ENCODE data around the gene SLC12A5. TPM values are rescaled to one million over a fixed set of nuclear protein-coding genes. Genes with fewer than 3 reads are reported as not detected.

Gene SLC12A5
- total RNA-seq, 4 donors from 2014 or later = 0.99 to 1.2 TPM; not detected in 2

DNA sequence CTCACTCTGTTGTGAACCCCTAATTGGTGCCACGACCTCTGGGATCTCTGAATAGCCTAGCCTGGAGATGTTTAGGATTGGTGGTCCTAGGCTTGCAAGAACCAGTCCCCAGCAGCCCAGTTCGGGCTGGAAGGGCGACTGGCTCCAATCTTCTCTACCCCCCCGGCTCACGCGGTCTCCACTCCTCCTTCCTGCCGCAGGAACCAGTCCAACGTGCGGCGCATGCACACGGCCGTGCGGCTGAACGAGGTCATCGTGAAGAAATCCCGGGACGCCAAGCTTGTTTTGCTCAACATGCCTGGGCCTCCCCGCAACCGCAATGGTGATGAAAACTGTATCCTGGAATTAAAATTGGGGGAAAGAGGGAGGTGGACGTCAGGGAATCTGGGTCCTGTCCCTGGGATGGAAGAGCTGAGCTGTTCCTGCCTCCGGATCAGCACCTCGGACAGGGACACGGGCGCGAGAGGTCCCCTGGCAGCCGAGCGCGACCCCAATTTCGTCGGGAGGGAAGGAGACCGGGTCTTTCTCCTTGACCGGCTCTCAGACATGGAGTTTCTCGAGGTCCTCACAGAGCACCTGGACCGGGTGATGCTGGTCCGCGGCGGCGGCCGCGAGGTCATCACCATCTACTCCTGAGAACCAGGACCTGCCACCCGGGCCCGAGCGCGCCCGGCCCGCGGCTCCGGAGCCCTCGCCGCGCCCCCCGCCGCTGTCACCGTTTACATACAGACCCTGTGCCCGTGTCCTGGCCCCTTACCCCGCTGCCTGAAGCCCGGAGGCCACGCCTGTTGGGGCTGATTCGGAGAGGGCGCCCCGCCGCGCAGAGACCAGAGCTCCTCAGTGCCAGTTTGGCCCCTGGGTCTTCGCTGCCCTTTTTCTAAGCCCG, 28.2 kb downstream of the SLC12A5 start:
- no peaks in the 10 kb centered on the region for H3K9me3 ChIP-seq
- 16% methylated on average over 25 of the region's 65 CpGs for WGBS
- H3K27me3 ChIP-seq = peaks cover 0 to 58% (median 24%) of the 10 kb centered on the region in 4 donors
- DNase-seq (ENCODE audit: extremely low spot score) = peak; percentile 90
- peaks cover 18 to 25% (median 20%) of the 10 kb centered on the region in 4 donors for H3K36me3 ChIP-seq
- no peak overlapping the region for H3K27ac ChIP-seq (replicated peaks in 1 of 4)
- H3K4me3 ChIP-seq = peak overlapping the region; percentile 28 to 44 (median 37)
- intact Hi-C loops (cut with DNase I) = no loop called here
- peaks cover 28 to 40% (median 36%) of the 10 kb centered on the region in 4 donors for H3K4me1 ChIP-seq
- TF ChIP-seq, protein P1, sequence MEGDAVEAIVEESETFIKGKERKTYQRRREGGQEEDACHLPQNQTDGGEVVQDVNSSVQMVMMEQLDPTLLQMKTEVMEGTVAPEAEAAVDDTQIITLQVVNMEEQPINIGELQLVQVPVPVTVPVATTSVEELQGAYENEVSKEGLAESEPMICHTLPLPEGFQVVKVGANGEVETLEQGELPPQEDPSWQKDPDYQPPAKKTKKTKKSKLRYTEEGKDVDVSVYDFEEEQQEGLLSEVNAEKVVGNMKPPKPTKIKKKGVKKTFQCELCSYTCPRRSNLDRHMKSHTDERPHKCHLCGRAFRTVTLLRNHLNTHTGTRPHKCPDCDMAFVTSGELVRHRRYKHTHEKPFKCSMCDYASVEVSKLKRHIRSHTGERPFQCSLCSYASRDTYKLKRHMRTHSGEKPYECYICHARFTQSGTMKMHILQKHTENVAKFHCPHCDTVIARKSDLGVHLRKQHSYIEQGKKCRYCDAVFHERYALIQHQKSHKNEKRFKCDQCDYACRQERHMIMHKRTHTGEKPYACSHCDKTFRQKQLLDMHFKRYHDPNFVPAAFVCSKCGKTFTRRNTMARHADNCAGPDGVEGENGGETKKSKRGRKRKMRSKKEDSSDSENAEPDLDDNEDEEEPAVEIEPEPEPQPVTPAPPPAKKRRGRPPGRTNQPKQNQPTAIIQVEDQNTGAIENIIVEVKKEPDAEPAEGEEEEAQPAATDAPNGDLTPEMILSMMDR (IDR thresholded peaks at IDR 0.05) = no peak
- TF ChIP-seq POLR2AphosphoS5 (IDR thresholded peaks at IDR 0.05) (no peak), POLR2A (IDR thresholded peaks at IDR 0.05; ENCODE audit: low read depth) (no peak), EP300 (IDR thresholded peaks at IDR 0.05) (no peak)

DNA sequence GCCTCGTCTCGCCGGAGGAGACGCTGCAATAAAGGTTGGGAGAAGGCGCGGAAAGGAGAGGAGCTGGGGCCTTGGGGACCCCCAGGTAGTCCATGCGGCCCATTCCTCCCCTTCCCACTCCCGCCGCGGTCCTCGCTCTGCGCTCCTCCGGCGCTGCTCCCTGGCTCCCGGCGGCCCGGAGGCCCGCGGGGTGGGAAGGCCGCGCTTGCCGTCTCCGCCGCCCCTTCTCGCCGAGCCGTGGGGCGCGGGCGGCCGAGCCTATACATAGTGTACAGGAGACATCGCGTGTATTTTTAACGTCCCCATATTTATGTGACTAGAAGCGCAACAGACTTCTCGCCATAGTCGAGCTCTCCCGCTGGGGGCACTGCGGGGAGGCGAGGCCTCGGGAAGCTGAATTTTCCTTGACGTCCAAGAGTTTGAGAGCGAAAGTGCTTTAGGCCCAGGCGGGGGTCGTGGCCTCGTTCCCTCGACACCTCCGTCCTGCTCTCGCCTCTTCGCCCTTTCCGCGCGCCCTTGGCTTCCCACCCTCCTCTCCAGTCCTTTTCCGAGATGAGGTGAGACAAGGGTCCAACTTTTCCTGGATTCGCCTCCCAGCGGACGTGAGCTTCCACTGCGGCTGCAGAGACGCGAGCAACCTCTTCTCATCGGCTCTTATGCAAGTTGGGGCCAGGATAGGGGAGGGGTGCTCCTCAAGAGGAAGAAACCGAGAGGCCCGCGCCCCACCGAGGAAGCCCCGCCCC, 29.0 kb downstream of the SLC12A5 start:
- TF ChIP-seq EP300 (IDR thresholded peaks at IDR 0.05) = no peak
- TF ChIP-seq, protein P1 (IDR thresholded peaks at IDR 0.05) = peak in 1 of 3 experiments; percentile 25
- Histone ChIP-seq H3K27me3 (peaks cover 0 to 55% (median 24%) of the 10 kb centered on the region in 4 donors), H3K27ac (replicated peaks in 1 of 4) (no peak overlapping the region), H3K36me3 (peaks cover 26 to 34% (median 28%) of the 10 kb centered on the region in 4 donors), H3K4me1 (peaks cover 28 to 40% (median 36%) of the 10 kb centered on the region in 4 donors), H3K9me3 (no peaks in the 10 kb centered on the region), H3K4me3 (peak overlapping the region; percentile 28 to 44 (median 37))
- WGBS = 11% methylated on average over 26 of the region's 66 CpGs
- intact Hi-C loops (cut with DNase I) = no loop called here
- DNase-seq (ENCODE audit: extremely low spot score) = peak; percentile 91

DNA sequence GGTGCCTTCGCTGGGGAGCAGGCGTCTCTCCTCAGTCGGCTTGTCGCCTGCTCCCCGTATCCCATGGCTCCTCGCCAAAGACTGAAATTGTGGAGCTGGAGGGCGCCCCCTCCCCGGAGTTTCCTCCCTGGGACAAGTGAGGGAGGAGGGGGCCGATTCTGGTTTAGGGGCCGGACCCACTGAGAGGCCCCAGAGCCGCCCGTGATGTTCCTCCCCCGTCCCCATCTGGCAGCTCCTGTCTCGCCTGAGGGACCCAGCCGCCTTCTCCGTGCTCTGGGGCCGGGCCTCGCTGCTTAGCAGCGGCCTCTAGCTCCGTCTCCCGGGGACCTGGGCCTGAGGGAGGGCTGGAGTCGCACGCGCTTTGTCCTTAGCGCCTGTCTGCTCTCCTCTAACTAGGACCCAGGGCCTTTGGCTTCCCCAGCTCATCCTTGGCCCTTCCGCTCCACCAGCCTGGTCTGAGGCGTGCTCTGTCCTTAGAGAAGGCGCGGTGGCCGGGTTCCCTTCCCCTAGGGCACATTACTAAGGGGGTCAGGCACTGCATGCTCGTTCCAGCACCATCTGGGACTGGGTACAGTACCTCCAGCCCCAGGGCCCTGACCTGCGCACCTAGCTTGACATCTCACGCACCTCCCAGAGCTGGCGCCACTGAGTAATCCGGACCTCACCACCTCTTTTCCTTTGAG, 29.7 kb downstream of the SLC12A5 start:
- peak overlapping the region; percentile 28 to 44 (median 37) for H3K4me3 ChIP-seq
- peaks cover 33 to 41% (median 36%) of the 10 kb centered on the region in 4 donors for H3K36me3 ChIP-seq
- H3K4me1 ChIP-seq = peaks cover 28 to 40% (median 36%) of the 10 kb centered on the region in 4 donors
- intact Hi-C loops (cut with DNase I) = no loop called here
- no peak for DNase-seq (ENCODE audit: extremely low spot score)
- peaks cover 0 to 50% (median 24%) of the 10 kb centered on the region in 4 donors for H3K27me3 ChIP-seq
- 6% methylated on average over 6 of the region's 35 CpGs for WGBS
- TF ChIP-seq POLR2AphosphoS5 (IDR thresholded peaks at IDR 0.05) (no peak), POLR2A (IDR thresholded peaks at IDR 0.05; ENCODE audit: low read depth) (no peak), EP300 (IDR thresholded peaks at IDR 0.05) (no peak)
- TF ChIP-seq, protein P1 (IDR thresholded peaks at IDR 0.05) = no peak
- H3K9me3 ChIP-seq = no peaks in the 10 kb centered on the region
- no peak overlapping the region for H3K27ac ChIP-seq (replicated peaks in 1 of 4)

DNA sequence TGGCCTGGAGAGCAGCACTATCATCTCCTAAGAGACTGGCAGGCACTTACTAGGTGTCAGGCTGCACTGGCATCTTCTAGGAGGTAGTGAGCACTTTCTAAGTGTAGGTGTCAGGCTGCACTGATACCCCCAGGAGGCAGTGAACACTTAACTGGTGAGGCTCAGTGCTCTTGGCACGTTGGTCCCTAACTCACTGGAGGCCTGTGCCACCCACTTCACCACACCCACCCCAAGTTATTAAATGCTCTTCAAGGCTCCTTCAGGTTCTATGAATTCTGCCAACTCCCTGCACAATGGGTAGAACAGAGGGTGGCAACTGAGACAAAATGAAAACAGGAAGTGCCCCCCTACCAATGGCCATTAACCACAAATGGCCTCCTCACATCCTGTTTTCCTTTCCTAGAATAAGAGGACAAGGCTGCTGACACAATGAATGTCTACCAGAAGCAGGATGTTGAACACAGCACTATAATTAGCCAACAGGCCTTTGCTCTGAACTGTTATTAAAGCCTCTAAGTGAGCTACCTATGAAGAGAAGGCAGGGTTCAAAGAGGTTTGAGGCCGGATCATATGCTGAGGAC, 31.4 kb downstream of the SLC12A5 start:
- 78% methylated on average over 2 of the region's 2 CpGs for WGBS
- intact Hi-C loops (cut with DNase I) = no loop called here
- peaks cover 0 to 39% (median 24%) of the 10 kb centered on the region in 4 donors for H3K27me3 ChIP-seq
- DNase-seq (ENCODE audit: extremely low spot score) = peak; percentile 62
- H3K9me3 ChIP-seq = no peaks in the 10 kb centered on the region
- no peak overlapping the region for H3K27ac ChIP-seq (replicated peaks in 1 of 4)
- no peak overlapping the region for H3K4me3 ChIP-seq
- TF ChIP-seq EP300 (IDR thresholded peaks at IDR 0.05) = no peak
- no peak for TF ChIP-seq POLR2A (IDR thresholded peaks at IDR 0.05; ENCODE audit: low read depth)
- TF ChIP-seq, protein P1 (IDR thresholded peaks at IDR 0.05) = no peak
- no peak for TF ChIP-seq POLR2AphosphoS5 (IDR thresholded peaks at IDR 0.05)
- peaks cover 49 to 57% (median 52%) of the 10 kb centered on the region in 4 donors for H3K36me3 ChIP-seq
- peaks cover 28 to 40% (median 36%) of the 10 kb centered on the region in 4 donors for H3K4me1 ChIP-seq

Data from esophagus muscularis mucosa (tissue), 4 donors.